ENCODE measurements around the gene KRT17.
"Not testable (repeated sequence)": the region's sequence is repeated elsewhere in the genome, so short reads cannot be mapped to it uniquely, and the experiment has no call there.

Gene KRT17

DNA sequence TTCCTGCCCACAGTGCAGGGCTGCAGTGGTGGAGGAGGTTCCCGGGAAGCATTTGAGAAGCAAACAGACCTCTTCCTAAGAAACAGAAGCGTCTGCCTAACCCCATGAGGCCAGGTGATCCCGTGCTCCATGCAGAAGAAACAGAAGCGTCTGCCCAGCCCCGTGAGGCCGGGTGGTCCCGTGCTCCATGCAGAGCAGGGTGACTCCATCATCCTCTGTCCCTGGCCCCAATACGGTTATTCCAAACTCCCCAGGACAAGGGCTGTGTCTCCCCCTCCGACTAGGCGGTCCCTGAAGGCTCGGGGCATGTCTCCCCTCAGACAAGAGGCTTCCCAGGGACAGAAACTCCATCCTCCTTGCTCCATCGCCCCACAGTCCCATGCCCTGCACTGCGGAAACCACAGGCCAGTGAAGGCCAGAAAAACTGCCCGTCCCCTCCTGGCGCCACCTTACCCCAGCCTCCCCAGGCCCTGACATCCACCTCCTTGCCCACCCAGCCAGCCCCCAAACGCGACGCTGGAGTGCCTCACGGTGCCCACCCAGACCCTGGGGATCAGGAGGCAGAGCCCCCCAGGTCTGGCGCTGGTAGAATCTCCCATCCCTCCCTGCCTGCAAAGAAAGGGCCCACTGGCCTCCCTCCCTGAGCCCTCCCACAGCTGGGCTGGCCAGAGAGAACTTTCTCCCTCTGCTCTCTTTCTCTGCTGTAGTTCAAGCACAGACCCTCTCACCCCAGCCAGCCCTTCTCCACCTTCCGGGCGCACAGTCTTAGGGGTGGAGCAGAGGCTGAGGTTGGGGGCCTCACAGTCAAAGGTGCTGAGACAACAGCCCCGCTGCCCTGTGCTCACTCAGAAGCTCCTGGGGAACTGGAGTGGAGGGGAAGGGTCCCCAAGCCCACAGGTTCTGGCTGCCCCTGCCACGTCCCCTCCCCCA lies 30.6 kb upstream of the KRT17 start:
- no peak for DNase-seq (ENCODE audit: low read depth in 4 of 4, low spot score in 1 of 4)

DNA sequence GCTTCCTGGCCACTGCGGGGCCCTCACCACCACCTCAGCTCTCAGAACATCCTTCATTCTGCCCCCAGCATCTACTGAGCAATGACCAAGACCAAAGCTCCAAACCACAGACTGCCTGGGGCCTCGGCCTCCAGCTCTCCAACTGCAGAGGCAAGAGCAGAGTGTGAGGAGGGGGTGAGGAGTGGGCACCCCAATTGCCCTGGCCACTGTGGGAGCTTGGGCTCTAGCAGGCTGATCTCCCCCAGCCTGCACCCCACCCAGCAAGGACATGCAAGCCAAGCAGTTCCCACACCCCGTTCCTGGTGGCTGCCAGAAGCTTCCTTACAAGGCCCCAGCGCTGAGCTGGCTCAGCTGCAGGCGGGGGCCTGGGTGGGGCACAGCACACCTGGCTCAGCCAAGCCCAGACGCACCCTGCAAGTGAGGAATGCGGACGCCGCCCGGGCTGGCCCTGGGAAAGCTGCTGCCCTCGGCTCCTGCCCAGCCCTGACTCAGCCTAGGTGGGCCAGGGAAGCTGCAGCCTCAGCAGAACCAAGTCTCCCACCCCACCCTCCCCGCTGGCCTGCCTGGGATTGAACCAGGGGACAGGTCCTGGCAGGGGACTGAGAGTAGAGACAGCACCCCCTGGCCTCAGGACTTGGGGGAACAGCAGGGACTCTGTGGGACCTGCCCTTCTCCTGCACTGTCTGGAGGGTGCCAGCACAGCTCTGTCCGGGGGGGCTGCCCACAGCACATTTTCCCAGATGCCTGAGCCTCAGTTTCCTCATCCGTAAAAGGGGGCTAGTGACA lies 29.7 kb upstream of the KRT17 start:
- no peak for DNase-seq (ENCODE audit: low read depth in 4 of 4, low spot score in 1 of 4)

DNA sequence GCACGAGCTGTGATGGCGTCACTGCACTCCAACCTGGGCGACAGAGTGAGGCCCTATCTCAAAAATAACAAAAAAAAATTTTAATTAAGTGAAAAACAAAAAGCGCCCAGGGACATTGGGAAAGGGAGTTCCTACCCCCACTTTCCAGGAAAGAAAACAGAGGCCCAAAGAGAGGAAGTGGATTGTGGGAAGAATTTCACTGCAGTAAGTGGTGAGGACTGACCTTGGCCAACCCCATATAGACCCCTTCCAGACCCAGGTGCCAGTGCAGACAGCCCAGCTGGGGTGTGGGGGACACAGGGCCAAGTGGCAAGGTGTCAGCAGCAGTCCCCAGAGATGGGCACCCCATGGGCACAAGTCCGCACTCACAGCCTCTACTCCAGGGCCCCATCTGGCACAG lies 29.0 kb upstream of the KRT17 start:
- DNase-seq (ENCODE audit: low read depth in 4 of 4, low spot score in 1 of 4), result no peak

DNA sequence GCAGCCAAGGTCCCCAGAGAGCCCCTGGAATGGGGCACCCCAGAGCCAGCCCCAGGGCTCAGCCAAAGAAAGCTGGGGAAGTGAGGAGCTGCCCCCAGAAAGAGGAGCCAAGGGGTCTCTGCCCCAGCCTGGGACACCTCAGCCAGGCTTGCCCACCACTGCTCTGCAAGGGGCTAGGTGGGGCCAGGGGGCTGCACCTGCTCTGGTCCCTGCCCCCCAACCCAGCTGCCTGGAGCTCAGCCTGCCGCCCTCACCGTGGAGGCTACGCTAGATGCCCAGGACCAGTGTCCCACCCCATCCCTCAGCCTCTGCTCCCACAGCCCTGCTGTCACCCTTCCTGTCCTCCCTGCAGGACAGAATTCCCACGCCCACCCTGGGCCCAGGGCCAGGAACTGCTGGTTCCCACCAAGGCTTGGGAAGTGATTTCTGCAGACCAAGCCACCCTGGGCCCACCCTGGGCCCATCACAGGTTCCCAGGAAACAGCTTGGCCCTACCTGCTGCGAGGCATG lies 28.1 kb upstream of the KRT17 start:
- DNase-seq (ENCODE audit: low read depth in 4 of 4, low spot score in 1 of 4), result no peak

DNA sequence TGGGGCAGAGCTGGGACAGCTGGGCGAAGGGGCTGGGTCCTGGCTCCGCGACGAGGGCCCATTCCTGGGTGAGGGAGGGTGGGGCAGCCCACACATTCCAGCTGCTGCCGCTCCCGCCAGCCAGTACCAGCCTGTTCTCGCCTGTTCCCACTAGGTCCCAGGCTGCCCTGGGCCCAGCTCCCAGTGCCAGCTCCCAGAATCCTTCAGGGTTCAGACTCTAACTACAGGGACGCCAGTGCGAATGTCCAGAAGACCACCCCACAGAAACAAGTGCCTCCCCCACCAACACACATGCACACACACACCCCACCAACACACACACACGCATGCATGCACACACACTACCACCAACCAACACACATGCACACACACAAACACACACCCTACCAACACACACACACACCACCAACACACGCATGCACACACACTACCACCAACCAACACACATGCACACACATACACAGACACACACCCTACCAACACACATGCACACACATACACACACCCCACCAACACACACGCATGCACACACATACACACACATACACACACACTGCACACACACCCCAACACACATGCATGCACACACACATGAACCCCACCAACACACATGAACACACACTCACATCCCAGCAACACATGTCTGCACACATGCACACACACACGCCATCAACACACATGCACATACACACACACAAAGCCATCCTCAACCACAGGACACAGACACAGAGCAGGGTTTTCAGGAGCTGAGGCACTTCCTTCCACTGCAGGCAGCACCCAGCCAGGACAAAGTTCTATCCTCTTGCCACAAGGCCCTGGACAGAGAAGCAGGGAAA lies 27.5 kb upstream of the KRT17 start:
- no peak for DNase-seq (ENCODE audit: low read depth in 4 of 4, low spot score in 1 of 4)

DNA sequence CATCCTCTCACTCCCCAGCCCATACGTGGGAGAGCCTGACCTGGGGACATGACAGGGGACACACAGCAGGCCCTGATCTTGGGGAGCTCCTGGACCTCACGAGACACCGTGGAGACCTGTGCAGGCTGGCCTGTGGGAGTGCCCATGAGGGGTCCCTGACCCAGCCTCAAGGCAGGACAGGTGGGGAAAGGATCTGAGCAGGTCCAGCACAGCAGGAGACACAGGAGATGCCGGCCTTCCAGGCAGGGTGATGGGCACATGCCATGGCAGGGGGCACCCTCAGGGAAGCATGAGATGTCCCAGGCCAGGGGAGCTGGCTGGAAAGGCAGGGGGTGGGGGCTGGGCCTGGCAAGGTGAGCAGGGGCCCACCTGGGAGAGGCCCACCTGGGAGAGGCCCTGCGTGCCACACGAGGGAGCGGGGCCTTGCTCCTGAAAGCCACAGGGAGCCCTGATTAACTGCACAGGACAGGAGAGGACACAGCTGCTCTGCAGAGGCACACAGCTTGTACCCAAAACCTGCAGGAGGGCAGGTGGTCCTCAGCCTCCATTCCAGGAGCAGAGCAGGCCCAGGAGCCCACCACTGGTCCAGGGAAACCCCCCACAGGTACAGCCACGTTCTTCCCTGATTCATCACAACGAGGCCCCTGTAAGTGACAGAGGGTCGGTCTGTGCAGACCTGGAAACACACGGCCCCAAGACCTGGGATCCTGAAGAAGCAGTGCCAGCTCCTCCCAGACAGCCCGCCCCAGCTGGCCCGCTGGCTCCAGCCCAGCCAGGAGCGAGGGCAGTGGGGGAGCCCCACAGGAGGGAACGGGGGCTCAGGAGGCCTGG lies 26.6 kb upstream of the KRT17 start:
- no peak for DNase-seq (ENCODE audit: low read depth in 4 of 4, low spot score in 1 of 4)

DNA sequence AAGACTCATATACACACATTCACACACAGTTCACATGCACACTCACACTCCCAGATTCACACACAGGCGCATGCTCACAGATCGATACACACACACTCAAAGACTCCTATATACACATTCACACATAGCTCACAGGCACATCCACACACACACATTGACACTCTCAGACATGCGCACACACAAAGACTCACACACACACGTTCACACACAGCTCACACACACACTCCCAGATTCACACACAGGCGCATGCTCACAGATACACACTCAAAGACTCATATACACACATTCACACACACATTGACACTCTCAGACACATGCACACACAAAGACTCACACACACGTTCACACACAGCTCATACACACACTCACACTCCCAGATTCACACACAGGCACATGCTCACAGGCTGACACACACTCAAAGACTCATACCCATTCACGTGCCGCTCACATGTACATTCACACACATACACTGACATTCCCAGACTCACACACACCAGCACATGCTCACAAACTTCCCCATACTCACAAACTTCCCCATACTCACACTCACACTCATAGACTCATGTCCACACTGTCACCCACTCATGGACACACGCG lies 25.6 kb upstream of the KRT17 start:
- DNase-seq (ENCODE audit: low read depth in 4 of 4, low spot score in 1 of 4), result no peak

DNA sequence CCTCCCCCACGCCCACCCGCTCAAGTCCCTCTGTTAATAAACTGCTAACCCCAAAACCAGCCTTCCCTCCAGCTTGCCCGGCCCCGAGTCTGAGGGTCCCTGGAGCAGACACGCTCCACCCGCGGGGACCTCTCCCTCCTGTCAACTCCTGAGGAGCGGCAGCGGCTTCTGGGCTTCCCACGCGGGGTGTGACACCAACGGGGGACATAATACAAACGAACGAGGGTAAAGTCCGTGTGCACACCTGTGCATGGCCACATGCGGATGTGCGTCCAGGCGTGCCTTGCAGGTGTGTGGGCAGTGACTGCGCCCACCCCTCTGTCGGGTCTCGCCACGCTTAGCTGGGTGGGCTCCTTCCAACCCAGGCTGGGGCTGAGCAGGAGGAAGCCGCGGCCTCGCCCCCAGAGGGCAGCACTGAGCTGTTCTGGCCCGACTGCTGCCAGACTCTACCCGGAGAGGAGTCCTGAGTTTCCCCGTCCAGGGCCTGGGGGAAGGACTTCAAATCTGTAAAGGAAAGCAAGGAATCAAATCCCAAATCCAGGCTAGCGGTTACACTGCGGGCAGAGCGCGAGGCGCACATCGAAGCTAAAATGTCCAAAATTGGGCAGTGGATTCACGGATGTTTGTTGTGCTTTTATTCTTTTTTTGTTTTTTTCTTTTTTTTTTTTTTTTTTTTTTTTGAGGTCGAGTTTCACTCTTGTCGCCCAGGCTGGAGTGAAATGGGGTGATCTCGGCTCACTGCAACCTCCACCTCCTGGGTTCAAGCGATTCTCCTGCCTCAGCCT lies 24.2 kb upstream of the KRT17 start:
- peak; percentile 77 to 85 (median 78) for DNase-seq (ENCODE audit: low read depth in 4 of 4, low spot score in 1 of 4)

DNA sequence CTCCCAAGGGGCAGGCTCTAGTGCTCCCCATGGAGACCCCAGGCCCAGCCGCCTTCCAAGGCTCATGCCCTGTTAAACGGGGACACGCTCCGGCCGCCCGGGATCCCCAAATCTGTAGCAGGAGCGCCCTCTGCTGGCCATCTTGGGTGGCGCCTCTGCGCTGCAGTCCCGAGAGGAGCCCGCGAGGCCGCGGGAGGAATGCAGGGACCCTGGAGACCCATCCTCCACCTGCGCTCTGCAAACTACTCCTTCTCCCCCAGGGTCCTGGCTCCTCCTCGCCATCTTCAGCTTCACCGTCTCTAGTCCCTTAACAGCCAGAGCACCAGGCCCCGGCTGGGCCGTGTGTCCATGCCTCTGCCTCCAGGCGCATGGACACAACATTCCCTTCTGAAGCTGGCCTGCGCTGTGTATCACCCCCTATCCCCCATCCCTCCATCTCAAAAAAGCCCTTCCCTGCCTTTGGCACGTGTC lies 23.6 kb upstream of the KRT17 start:
- DNase-seq (ENCODE audit: low read depth in 4 of 4, low spot score in 1 of 4), result peak; percentile 81 to 94 (median 84)

DNA sequence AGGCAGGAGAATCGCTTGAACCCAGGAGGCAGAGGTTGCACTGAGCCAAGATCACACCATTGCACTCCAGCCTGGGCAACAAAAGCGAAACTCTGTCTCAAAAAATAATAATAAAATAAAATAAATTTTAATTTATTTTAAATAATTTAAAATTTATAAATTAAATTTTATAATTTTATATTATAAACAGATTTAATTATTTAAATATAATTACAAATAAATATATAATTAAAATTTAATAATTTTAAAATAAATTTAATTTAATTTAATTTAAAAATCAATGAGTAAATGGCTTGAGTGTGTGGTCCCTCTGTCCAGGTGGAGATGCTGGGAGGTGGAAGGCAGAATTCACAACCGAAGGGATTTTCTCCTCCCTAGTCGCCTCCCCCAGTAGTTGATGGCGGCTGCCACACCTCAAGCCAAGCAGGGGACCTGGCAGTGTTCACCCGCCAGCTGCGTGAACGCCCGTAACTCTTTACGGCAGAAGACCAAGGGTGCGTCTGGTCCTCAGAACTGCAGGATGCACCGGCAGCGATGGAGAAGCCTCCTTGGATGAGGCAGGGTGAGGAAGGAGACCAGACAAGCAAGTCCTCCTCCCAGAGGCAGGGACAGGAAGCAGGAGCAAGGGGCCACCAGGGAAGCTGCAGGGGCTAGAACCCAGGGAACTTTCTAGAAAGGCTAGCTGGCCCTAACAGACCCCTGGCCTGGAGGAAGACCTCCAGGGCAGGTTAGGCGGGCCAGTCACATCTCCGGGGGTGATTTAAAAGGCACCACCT lies 22.9 kb upstream of the KRT17 start:
- no peak for DNase-seq (ENCODE audit: low read depth in 4 of 4, low spot score in 1 of 4)

DNA sequence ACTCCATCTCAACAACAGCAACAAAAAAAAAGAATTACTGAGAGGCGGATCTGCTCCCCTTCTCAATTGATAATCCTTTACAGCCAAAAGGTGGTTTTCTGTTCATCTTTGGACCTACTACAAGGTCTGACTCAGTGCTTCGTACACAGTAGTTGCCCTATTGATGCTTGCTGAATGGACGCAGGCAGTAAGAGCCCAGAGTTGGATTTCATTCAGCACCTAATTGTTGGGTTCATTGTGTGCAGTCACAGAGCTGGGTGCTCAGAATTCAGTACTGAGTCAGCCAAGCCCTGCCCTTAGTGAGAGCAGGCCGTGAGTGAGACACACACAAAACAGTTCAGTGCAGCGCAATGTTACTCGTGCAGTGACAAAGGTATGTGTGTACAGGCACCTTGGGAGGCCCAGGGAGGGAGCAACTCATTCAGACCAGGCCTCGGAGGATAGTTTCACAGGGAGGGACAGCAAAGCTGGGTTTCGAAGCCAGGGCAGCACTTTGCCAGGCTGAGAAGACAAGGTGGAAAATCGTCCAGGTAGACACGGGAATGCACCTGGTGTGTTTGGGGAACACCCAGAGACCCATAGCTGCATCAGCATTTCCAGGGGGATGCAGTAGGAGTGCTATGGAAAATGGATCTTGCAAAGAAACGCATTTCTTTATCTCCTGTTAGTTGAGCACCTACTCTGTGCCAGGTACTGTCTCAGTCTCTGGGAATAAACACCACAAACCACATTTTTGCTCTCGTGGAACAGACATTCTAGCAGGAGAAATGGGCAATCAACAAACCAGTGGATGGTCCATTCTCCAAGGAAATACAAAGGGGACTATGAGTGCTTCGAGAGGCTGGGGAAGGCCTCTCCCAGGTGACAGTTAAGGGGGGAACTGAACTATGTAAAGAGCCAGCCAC lies 18.1 kb upstream of the KRT17 start:
- no peak for DNase-seq (ENCODE audit: low read depth in 4 of 4, low spot score in 1 of 4)

DNA sequence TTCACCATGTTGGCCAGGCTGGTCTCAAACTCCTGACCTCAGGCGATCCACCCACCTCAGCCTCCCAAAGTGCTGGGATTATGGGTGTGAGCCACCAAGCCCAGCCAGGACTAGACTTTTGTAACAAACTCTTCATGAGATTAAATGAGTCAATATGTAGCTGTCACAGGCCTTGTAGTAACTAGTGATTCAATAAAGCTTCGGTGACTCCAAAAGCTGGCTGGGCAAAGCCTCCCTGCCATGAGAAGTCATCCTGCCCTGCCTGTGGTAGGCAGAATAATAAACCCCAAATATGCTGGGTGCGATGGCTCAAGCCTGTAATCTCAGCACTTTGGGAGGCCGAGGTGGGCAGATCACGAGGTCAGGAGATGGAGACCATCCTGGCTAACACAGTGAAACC lies 16.2 kb upstream of the KRT17 start:
- DNase-seq (ENCODE audit: low read depth in 4 of 4, low spot score in 1 of 4), result not testable (repeated sequence)

DNA sequence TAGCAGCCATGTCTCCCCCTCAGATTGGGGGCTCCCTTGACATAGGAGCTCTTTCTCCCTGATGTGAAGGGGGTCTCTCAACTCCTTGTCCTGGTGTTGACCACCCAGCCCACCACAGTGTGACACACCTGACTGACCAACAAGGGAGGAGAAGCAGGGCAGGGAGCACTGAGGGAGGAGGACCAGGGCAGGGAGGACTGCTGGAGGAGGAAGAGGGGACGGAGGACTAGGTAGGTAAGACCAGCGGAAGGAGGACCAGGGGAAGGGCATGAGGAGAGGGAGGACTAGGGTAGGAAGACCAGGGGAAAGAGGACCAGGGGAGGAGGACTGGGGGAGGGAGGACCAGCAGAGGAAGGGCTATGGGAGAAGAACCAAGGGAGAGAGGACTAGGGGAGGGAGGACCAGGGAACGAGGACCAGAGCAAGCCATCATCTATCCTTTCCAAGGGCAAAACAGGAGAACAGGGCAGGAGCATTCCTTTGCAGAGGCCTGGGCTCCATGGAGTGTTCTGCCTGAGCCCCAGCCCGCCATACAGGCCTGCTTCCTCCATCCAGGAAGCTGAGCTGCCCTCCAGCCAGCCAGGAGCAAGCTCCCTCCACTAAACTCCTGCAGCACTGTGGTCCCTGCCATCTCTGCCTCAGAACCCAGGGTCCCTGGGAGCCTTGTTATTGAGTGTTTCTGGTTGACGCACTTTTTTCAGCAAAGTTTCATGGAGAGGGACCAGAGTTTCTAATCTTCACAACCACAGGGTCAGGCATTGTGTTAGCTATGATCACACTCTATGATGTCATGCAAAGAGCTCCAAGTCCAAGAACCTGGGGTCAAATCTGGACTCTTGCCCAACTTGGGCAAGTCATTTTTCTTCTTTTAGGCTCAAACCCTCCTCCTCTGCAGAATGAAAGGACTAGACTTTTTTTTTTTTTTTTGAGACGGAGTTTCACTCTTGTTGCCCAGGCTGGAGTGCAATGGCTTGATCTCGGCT lies 15.4 kb upstream of the KRT17 start:
- DNase-seq (ENCODE audit: low read depth in 4 of 4, low spot score in 1 of 4), result no peak

DNA sequence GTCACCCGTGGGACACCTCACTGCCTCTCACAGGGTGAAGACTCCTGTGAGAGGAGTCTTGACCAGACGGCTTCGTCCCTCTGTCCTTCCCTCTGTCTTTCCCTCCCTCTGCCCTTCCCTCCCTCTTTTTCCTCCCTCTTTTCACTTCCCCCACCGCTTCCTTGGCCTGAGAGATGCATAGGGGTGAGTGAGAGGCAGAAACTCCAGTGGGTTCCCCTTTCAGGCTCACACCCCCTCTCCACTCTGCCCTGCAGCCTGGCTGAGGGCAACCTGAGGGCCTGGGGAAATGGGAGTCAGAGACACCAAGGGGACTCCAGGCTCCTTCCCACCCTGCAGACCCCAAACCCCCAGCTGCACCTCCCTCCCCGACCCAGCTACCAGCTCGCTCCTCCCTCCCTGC lies 14.6 kb upstream of the KRT17 start:
- DNase-seq (ENCODE audit: low read depth in 4 of 4, low spot score in 1 of 4), result no peak

DNA sequence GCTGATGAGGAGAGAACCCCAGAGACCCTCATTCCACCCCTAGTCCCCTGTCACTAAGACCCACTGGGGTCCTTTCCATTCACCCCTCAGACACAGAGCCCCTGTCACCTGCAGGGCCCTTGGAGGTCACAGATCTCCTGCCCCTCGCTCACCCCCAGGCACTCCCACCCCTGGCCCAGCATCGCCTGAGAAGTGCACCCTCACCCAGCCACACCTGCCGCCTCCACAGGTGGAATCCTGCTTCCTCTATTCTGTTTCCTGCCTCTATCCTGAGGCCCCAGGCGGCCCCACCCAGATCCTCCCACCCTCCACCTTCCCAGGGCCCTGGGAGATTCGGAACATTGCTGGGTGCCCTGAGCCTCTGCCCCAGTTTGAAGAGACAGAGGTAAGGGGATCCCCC lies 13.8 kb upstream of the KRT17 start:
- no peak for DNase-seq (ENCODE audit: low read depth in 4 of 4, low spot score in 1 of 4)

DNA sequence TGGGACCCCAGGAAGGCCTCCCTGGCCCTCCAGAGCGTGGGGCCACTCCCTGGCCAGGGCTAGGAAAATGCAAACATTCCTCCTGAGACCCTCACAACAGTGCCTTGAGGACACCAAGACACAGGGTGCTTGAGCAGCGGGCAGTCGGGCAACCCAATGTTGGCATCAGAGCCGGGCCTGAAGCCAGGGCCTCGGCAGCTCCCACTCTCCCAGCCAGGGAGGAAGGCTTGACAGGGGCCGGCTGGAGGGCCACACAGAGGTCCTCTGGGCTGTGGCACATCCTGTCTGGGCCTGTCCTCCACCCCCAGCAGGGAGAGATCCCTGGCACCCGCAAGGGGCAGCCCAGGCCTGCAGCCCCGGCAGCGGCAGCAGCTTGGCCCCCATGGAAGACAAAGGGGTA lies 12.3 kb upstream of the KRT17 start:
- no peak for DNase-seq (ENCODE audit: low read depth in 4 of 4, low spot score in 1 of 4)
